ENCODE data around the gene VSNL1. TPM values are rescaled to one million over a fixed set of nuclear protein-coding genes. Genes with fewer than 3 reads are reported as not detected.

Gene VSNL1
- total and polyA plus RNA-seq, 10 of the 15 experiments (the other 5 are each of a cell fraction or from before 2014, with no cell fraction given), result 0.04 to 0.30 (median 0.12) TPM; not detected in 4

- TF ChIP-seq, protein P1, sequence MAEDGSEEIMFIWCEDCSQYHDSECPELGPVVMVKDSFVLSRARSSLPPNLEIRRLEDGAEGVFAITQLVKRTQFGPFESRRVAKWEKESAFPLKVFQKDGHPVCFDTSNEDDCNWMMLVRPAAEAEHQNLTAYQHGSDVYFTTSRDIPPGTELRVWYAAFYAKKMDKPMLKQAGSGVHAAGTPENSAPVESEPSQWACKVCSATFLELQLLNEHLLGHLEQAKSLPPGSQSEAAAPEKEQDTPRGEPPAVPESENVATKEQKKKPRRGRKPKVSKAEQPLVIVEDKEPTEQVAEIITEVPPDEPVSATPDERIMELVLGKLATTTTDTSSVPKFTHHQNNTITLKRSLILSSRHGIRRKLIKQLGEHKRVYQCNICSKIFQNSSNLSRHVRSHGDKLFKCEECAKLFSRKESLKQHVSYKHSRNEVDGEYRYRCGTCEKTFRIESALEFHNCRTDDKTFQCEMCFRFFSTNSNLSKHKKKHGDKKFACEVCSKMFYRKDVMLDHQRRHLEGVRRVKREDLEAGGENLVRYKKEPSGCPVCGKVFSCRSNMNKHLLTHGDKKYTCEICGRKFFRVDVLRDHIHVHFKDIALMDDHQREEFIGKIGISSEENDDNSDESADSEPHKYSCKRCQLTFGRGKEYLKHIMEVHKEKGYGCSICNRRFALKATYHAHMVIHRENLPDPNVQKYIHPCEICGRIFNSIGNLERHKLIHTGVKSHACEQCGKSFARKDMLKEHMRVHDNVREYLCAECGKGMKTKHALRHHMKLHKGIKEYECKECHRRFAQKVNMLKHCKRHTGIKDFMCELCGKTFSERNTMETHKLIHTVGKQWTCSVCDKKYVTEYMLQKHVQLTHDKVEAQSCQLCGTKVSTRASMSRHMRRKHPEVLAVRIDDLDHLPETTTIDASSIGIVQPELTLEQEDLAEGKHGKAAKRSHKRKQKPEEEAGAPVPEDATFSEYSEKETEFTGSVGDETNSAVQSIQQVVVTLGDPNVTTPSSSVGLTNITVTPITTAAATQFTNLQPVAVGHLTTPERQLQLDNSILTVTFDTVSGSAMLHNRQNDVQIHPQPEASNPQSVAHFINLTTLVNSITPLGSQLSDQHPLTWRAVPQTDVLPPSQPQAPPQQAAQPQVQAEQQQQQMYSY (CRISPR knock-in tag; IDR thresholded peaks at IDR 0.05), result no peak
- TF ChIP-seq RELA (IDR thresholded peaks at IDR 0.05; ENCODE audit: borderline replicate concordance, partially characterized antibody), result no peak
These were observed 32.7 kb downstream of the VSNL1 start (continued) for GRCh38 chr2:17573085-17573803.

GRCh38 chr2:17573804-17574175 is 33.3 kb downstream of the VSNL1 start:
- FAIRE-seq (no peak), DNase-seq (ENCODE audit: low read depth, low spot score) (no peak), ATAC-seq (no peak)
- Histone ChIP-seq H3K4me1 (ENCODE audit: control insufficient read depth, insufficient read depth, low read length) (0 out of 2 replicates have a peak, but pooled peaks cover 3% of the 10 kb centered on the region), H3K9me3 (replicated peaks; ENCODE audit: control insufficient read depth, insufficient read depth, low read length) (no peaks in the 10 kb centered on the region), H3K4me2 (ENCODE audit: control insufficient read depth, insufficient read depth) (no peak overlapping the region), H3K27me3 (replicated peaks in 1 of 2; ENCODE audit: control insufficient read depth in 2 of 2, insufficient read depth in 2 of 2, low read length in 1 of 2) (no peaks in the 10 kb centered on the region; a peak in 1 of 4 replicates), H3K79me2 (ENCODE audit: control insufficient read depth, insufficient read depth, low read length) (no peaks in the 10 kb centered on the region), H3K9ac (ENCODE audit: control insufficient read depth, insufficient read depth, low read length) (no peak overlapping the region), H4K20me1 (ENCODE audit: control insufficient read depth, insufficient read depth) (no peaks in the 10 kb centered on the region), H2AFZ (ENCODE audit: control insufficient read depth, low read depth, low read length) (no peak overlapping the region), H3K4me3 (no peak overlapping the region), H3K27ac (ENCODE audit: control insufficient read depth, insufficient read depth) (no peak overlapping the region), H3K36me3 (ENCODE audit: control insufficient read depth in 2 of 2, insufficient read depth in 2 of 2, low read length in 1 of 2) (no peaks in the 10 kb centered on the region)
- intact Hi-C loops (cut with micrococcal nuclease; ENCODE audit: unreplicated experiment), result loop anchor here (5.0 kb wide), 1 partner anchor 96 kb away; no protein-coding TSS in a partner anchor
- 0% methylated on average over 3 of the region's 3 CpGs for WGBS (ENCODE audit: insufficient coverage, insufficient replicate concordance, low lambda C conversion rate, missing lambda C conversion rate)
- TF ChIP-seq ZNF384 (IDR thresholded peaks at IDR 0.05; ENCODE audit: borderline replicate concordance, low read depth, low read length), result no peak
- TF ChIP-seq NRF1 (conservative IDR thresholded peaks at IDR 0.05; ENCODE audit: low read depth, low read length), result no peak
- no peak for TF ChIP-seq SPI1 (IDR thresholded peaks at IDR 0.05; ENCODE audit: borderline replicate concordance, insufficient read depth, low read depth, low read length)
- TF ChIP-seq, protein P2, sequence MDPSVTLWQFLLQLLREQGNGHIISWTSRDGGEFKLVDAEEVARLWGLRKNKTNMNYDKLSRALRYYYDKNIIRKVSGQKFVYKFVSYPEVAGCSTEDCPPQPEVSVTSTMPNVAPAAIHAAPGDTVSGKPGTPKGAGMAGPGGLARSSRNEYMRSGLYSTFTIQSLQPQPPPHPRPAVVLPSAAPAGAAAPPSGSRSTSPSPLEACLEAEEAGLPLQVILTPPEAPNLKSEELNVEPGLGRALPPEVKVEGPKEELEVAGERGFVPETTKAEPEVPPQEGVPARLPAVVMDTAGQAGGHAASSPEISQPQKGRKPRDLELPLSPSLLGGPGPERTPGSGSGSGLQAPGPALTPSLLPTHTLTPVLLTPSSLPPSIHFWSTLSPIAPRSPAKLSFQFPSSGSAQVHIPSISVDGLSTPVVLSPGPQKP (IDR thresholded peaks at IDR 0.05; ENCODE audit: low read depth, low read length), result no peak
- no peak for TF ChIP-seq MTA2 (IDR thresholded peaks at IDR 0.05; ENCODE audit: low read depth)
- no peak for TF ChIP-seq CHD2 (IDR thresholded peaks at IDR 0.05; ENCODE audit: borderline replicate concordance, low read depth, low read length)
- TF ChIP-seq, protein P3, sequence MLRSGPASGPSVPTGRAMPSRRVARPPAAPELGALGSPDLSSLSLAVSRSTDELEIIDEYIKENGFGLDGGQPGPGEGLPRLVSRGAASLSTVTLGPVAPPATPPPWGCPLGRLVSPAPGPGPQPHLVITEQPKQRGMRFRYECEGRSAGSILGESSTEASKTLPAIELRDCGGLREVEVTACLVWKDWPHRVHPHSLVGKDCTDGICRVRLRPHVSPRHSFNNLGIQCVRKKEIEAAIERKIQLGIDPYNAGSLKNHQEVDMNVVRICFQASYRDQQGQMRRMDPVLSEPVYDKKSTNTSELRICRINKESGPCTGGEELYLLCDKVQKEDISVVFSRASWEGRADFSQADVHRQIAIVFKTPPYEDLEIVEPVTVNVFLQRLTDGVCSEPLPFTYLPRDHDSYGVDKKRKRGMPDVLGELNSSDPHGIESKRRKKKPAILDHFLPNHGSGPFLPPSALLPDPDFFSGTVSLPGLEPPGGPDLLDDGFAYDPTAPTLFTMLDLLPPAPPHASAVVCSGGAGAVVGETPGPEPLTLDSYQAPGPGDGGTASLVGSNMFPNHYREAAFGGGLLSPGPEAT (IDR thresholded peaks at IDR 0.05; ENCODE audit: low read depth), result no peak
- CTCF ChIA-PET, result interaction anchor here (0.6 to 2.1 kb wide), 9 partner anchors 16 to 807 kb away, joined by 3 to 9 read pairs (median 4); no protein-coding TSS in a partner anchor
- in situ Hi-C loops (cut with MboI), result no loop called here
- POLR2A ChIA-PET, result interaction anchor here (0.6 kb wide), 1 partner anchor 114 kb away, joined by 4 read pairs; no protein-coding TSS in a partner anchor
- RAD21 ChIA-PET (ENCODE audit: unreplicated experiment), result interaction anchor here (1.1 kb wide), 1 partner anchor 53 kb away, joined by 5 read pairs; no protein-coding TSS in a partner anchor
- BruUV-seq (replicated peaks), result no TSS peak
- SMC1A ChIA-PET (ENCODE audit: uncharacterized antibody, unreplicated experiment), result interaction anchor here (0.9 to 2.1 kb wide), 6 partner anchors 11 to 622 kb away, joined by 3 to 4 read pairs (median 3); no protein-coding TSS in a partner anchor

All from GM12878 (cell line).